Sigmoid colon (tissue), 4 donors: Measurements from ENCODE around the gene CENPF.
"Not testable (repeated sequence)": the region's sequence is repeated elsewhere in the genome, so short reads cannot be mapped to it uniquely, and the experiment has no call there.

Experiments used
- CTCF ChIP-seq, 4 experiments: fragments of 450-650 bp in 3 of 4; fragments of 200-600 bp in 1 of 4; IDR thresholded peaks; one replicate each; pipeline ENCODE4 v1.5.1; 2016 to 2019; ENCODE audit warnings: antibody characterized with exemption in 4 of 4, mild to moderate bottlenecking in 3 of 4, moderate library complexity in 2 of 4
- EP300 ChIP-seq, 4 donors: sonication (generic); formaldehyde crosslinking; IDR thresholded peaks; one replicate each; pipeline ENCODE4 v1.6.1; 2017; ENCODE audit warnings: antibody characterized with exemption in 4 of 4
- POLR2A ChIP-seq, 2 donors: fragments of 450-650 bp; IDR thresholded peaks; one replicate each; pipeline ENCODE4 v1.6.1; 2016; ENCODE audit warnings: antibody characterized with exemption in 2 of 2, mild to moderate bottlenecking in 2 of 2, moderate library complexity in 2 of 2
- POLR2AphosphoS5 ChIP-seq, 4 donors: sonication (generic); formaldehyde crosslinking; IDR thresholded peaks; one replicate each; pipeline ENCODE4 v1.6.1; 2017; ENCODE audit warnings: antibody characterized with exemption in 4 of 4

GRCh38 chr1:214607492-214608215 is 4.7 kb downstream of the CENPF start:
- not testable (repeated sequence) for TF ChIP-seq CTCF, POLR2AphosphoS5, POLR2A, EP300 (IDR thresholded peaks at IDR 0.05)
